Thyroid gland (tissue), 4 donors: Measurements from ENCODE around the gene MSLN.

Experiments
- CTCF ChIP-seq, 6 experiments: fragments of 200-600 bp in 3 of 6; fragments of 450-650 bp in 3 of 6; sonication (generic) in 3 of 6; IDR thresholded peaks; one replicate each; pipeline ENCODE4 v1.5.1; 2016 to 2019; ENCODE audit warnings: antibody characterized with exemption in 6 of 6, mild to moderate bottlenecking in 2 of 6, inconsistent platforms in 1 of 6, moderate library complexity in 1 of 6
- POLR2A ChIP-seq, 2 donors: fragments of 450-650 bp; IDR thresholded peaks; one replicate each; pipeline ENCODE4 v1.6.1; 2017; ENCODE audit warnings: antibody characterized with exemption in 2 of 2, mild to moderate bottlenecking in 2 of 2, moderate library complexity in 1 of 2

GRCh38 chr16:801584-802363 is 41.2 kb downstream of the MSLN start:
- TF ChIP-seq CTCF (IDR thresholded peaks at IDR 0.05) = no peak
- TF ChIP-seq POLR2A (IDR thresholded peaks at IDR 0.05) = no peak
